ENCODE data around the gene FYB2.

Gene FYB2

GRCh38 chr1:56816909-56817308, 2.3 kb downstream of the FYB2 start:
- ChIA-PET CTCF (interaction anchor here (0.6 to 1.7 kb wide), 3 partner anchors 12 to 1679 kb away, joined by 3 read pairs; no protein-coding TSS in a partner anchor), POLR2A (no interaction called here)
- Histone ChIP-seq H3K27me3 (replicated peaks in 2 of 5; ENCODE audit: control insufficient read depth in 4 of 5, insufficient read depth in 5 of 5, low read length in 4 of 5) (peaks cover 0 to 2% (median 1%) of the 10 kb centered on the region in 5 experiments), H3K4me1 (ENCODE audit: control extremely low read depth in 1 of 4, control insufficient read depth in 4 of 4, insufficient read depth in 4 of 4, low read length in 3 of 4) (peaks cover 0 to 10% (median 0%) of the 10 kb centered on the region in 4 experiments), H3K36me3 (ENCODE audit: control insufficient read depth in 4 of 4, insufficient read depth in 4 of 4, low read length in 3 of 4) (no peaks in the 10 kb centered on the region), H3K4me3 (ENCODE audit: control insufficient read depth in 1 of 7, extremely low read depth in 1 of 7, insufficient read depth in 4 of 7, low read depth in 2 of 7, low read length in 6 of 7) (no peak overlapping the region), H3K27ac (ENCODE audit: insufficient read depth in 1 of 2, low read depth in 1 of 2, low read length in 2 of 2, poor library complexity in 1 of 2, severe bottlenecking in 2 of 2) (no peak overlapping the region), H3K9me3 (ENCODE audit: control extremely low read depth in 1 of 5, control insufficient read depth in 4 of 5, insufficient read depth in 2 of 5, low read depth in 1 of 5, low read length in 4 of 5) (peaks cover 0 to 6% (median 4%) of the 10 kb centered on the region in 5 experiments)
- no peak for DNase-seq
- WGBS (ENCODE audit: insufficient coverage), result 87% methylated on average over 4 of the region's 4 CpGs

- peaks cover 0 to 6% (median 4%) of the 10 kb centered on the region in 5 experiments for H3K9me3 ChIP-seq (ENCODE audit: control extremely low read depth in 1 of 5, control insufficient read depth in 4 of 5, insufficient read depth in 2 of 5, low read depth in 1 of 5, low read length in 4 of 5)
- 100% methylated on average over 1 of the region's 1 CpG for WGBS (ENCODE audit: insufficient coverage)
- ChIA-PET POLR2A (no interaction called here), CTCF (interaction anchor here (0.6 to 1.7 kb wide), 4 partner anchors 8 to 1192 kb away, joined by 3 to 4 read pairs (median 3); no protein-coding TSS in a partner anchor)
- DNase-seq, result no peak
- no peak overlapping the region for H3K4me3 ChIP-seq (ENCODE audit: control insufficient read depth in 1 of 7, extremely low read depth in 1 of 7, insufficient read depth in 4 of 7, low read depth in 2 of 7, low read length in 6 of 7)
- H3K36me3 ChIP-seq (ENCODE audit: control insufficient read depth in 4 of 4, insufficient read depth in 4 of 4, low read length in 3 of 4), result no peaks in the 10 kb centered on the region
- no peak overlapping the region for H3K27ac ChIP-seq (ENCODE audit: insufficient read depth in 1 of 2, low read depth in 1 of 2, low read length in 2 of 2, poor library complexity in 1 of 2, severe bottlenecking in 2 of 2)
- H3K27me3 ChIP-seq (replicated peaks in 2 of 5; ENCODE audit: control insufficient read depth in 4 of 5, insufficient read depth in 5 of 5, low read length in 4 of 5), result peaks cover 0 to 4% (median 1%) of the 10 kb centered on the region in 5 experiments
- H3K4me1 ChIP-seq (ENCODE audit: control extremely low read depth in 1 of 4, control insufficient read depth in 4 of 4, insufficient read depth in 4 of 4, low read length in 3 of 4), result peaks cover 0 to 6% (median 0%) of the 10 kb centered on the region in 4 experiments
Observed at GRCh38 chr1:56816264-56816663, 2.9 kb downstream of the FYB2 start.

- no peak for DNase-seq
- Histone ChIP-seq H3K27ac (ENCODE audit: insufficient read depth in 1 of 2, low read depth in 1 of 2, low read length in 2 of 2, poor library complexity in 1 of 2, severe bottlenecking in 2 of 2) (no peak overlapping the region), H3K36me3 (ENCODE audit: control insufficient read depth in 4 of 4, insufficient read depth in 4 of 4, low read length in 3 of 4) (no peaks in the 10 kb centered on the region), H3K4me3 (ENCODE audit: control insufficient read depth in 1 of 7, extremely low read depth in 1 of 7, insufficient read depth in 4 of 7, low read depth in 2 of 7, low read length in 6 of 7) (no peak overlapping the region), H3K4me1 (ENCODE audit: control extremely low read depth in 1 of 4, control insufficient read depth in 4 of 4, insufficient read depth in 4 of 4, low read length in 3 of 4) (no peaks in the 10 kb centered on the region), H3K27me3 (replicated peaks in 2 of 5; ENCODE audit: control insufficient read depth in 4 of 5, insufficient read depth in 5 of 5, low read length in 4 of 5) (peaks cover 0 to 6% (median 1%) of the 10 kb centered on the region in 5 experiments), H3K9me3 (ENCODE audit: control extremely low read depth in 1 of 5, control insufficient read depth in 4 of 5, insufficient read depth in 2 of 5, low read depth in 1 of 5, low read length in 4 of 5) (peaks cover 0 to 6% (median 4%) of the 10 kb centered on the region in 5 experiments)
- ChIA-PET CTCF (no interaction called here), POLR2A (no interaction called here)
- 95% methylated on average over 2 of the region's 2 CpGs for WGBS (ENCODE audit: insufficient coverage)
Observed at GRCh38 chr1:56814205-56814604, 5.0 kb downstream of the FYB2 start.

GRCh38 chr1:56811331-56811730, 7.9 kb downstream of the FYB2 start:
- Histone ChIP-seq H3K9me3 (ENCODE audit: control extremely low read depth in 1 of 5, control insufficient read depth in 4 of 5, insufficient read depth in 2 of 5, low read depth in 1 of 5, low read length in 4 of 5) (peaks cover 0 to 6% (median 4%) of the 10 kb centered on the region in 5 experiments), H3K27ac (ENCODE audit: insufficient read depth in 1 of 2, low read depth in 1 of 2, low read length in 2 of 2, poor library complexity in 1 of 2, severe bottlenecking in 2 of 2) (no peak overlapping the region), H3K27me3 (replicated peaks in 2 of 5; ENCODE audit: control insufficient read depth in 4 of 5, insufficient read depth in 5 of 5, low read length in 4 of 5) (peaks cover 0 to 6% (median 1%) of the 10 kb centered on the region in 5 experiments), H3K4me3 (ENCODE audit: control insufficient read depth in 1 of 7, extremely low read depth in 1 of 7, insufficient read depth in 4 of 7, low read depth in 2 of 7, low read length in 6 of 7) (no peak overlapping the region), H3K4me1 (ENCODE audit: control extremely low read depth in 1 of 4, control insufficient read depth in 4 of 4, insufficient read depth in 4 of 4, low read length in 3 of 4) (no peaks in the 10 kb centered on the region), H3K36me3 (ENCODE audit: control insufficient read depth in 4 of 4, insufficient read depth in 4 of 4, low read length in 3 of 4) (no peaks in the 10 kb centered on the region)
- no peak for DNase-seq
- ChIA-PET CTCF (no interaction called here), POLR2A (no interaction called here)
- 86% methylated on average over 1 of the region's 2 CpGs for WGBS (ENCODE audit: insufficient coverage)

GRCh38 chr1:56808410-56808809, 10.8 kb downstream of the FYB2 start:
- H3K36me3 ChIP-seq (ENCODE audit: control insufficient read depth in 4 of 4, insufficient read depth in 4 of 4, low read length in 3 of 4), result no peaks in the 10 kb centered on the region
- POLR2A ChIA-PET, result no interaction called here
- 100% methylated on average over 1 of the region's 1 CpG for WGBS (ENCODE audit: insufficient coverage)
- no peak overlapping the region for H3K27ac ChIP-seq (ENCODE audit: insufficient read depth in 1 of 2, low read depth in 1 of 2, low read length in 2 of 2, poor library complexity in 1 of 2, severe bottlenecking in 2 of 2)
- CTCF ChIA-PET, result interaction anchor here (2.7 kb wide), 1 partner anchor 12 kb away, joined by 12 read pairs; the partner anchor contains the start of gene FYB2
- H3K27me3 ChIP-seq (replicated peaks in 2 of 5; ENCODE audit: control insufficient read depth in 4 of 5, insufficient read depth in 5 of 5, low read length in 4 of 5), result peaks cover 0 to 6% (median 0%) of the 10 kb centered on the region in 5 experiments
- no peaks in the 10 kb centered on the region for H3K4me1 ChIP-seq (ENCODE audit: control extremely low read depth in 1 of 4, control insufficient read depth in 4 of 4, insufficient read depth in 4 of 4, low read length in 3 of 4)
- no peak overlapping the region for H3K4me3 ChIP-seq (ENCODE audit: control insufficient read depth in 1 of 7, extremely low read depth in 1 of 7, insufficient read depth in 4 of 7, low read depth in 2 of 7, low read length in 6 of 7)
- no peaks in the 10 kb centered on the region for H3K9me3 ChIP-seq (ENCODE audit: control extremely low read depth in 1 of 5, control insufficient read depth in 4 of 5, insufficient read depth in 2 of 5, low read depth in 1 of 5, low read length in 4 of 5)
- DNase-seq, result no peak

GRCh38 chr1:56806804-56807203, 12.4 kb downstream of the FYB2 start:
- H3K36me3 ChIP-seq (ENCODE audit: control insufficient read depth in 4 of 4, insufficient read depth in 4 of 4, low read length in 3 of 4), result no peaks in the 10 kb centered on the region
- H3K4me3 ChIP-seq (ENCODE audit: control insufficient read depth in 1 of 7, extremely low read depth in 1 of 7, insufficient read depth in 4 of 7, low read depth in 2 of 7, low read length in 6 of 7), result no peak overlapping the region
- ChIA-PET CTCF (interaction anchor here (2.7 kb wide), 1 partner anchor 14 kb away, joined by 12 read pairs; the partner anchor contains the start of gene FYB2), POLR2A (no interaction called here)
- H3K4me1 ChIP-seq (ENCODE audit: control extremely low read depth in 1 of 4, control insufficient read depth in 4 of 4, insufficient read depth in 4 of 4, low read length in 3 of 4), result no peaks in the 10 kb centered on the region
- DNase-seq, result peak in 1 of 3 donors; percentile 4
- no peak overlapping the region for H3K27ac ChIP-seq (ENCODE audit: insufficient read depth in 1 of 2, low read depth in 1 of 2, low read length in 2 of 2, poor library complexity in 1 of 2, severe bottlenecking in 2 of 2)
- H3K27me3 ChIP-seq (replicated peaks in 2 of 5; ENCODE audit: control insufficient read depth in 4 of 5, insufficient read depth in 5 of 5, low read length in 4 of 5), result peaks cover 0 to 4% (median 0%) of the 10 kb centered on the region in 5 experiments
- no peaks in the 10 kb centered on the region for H3K9me3 ChIP-seq (ENCODE audit: control extremely low read depth in 1 of 5, control insufficient read depth in 4 of 5, insufficient read depth in 2 of 5, low read depth in 1 of 5, low read length in 4 of 5)
- 10% methylated on average over 3 of the region's 3 CpGs for WGBS (ENCODE audit: insufficient coverage)

- Histone ChIP-seq H3K4me3 (ENCODE audit: control insufficient read depth in 1 of 7, extremely low read depth in 1 of 7, insufficient read depth in 4 of 7, low read depth in 2 of 7, low read length in 6 of 7) (no peak overlapping the region), H3K9me3 (ENCODE audit: control extremely low read depth in 1 of 5, control insufficient read depth in 4 of 5, insufficient read depth in 2 of 5, low read depth in 1 of 5, low read length in 4 of 5) (no peaks in the 10 kb centered on the region), H3K4me1 (ENCODE audit: control extremely low read depth in 1 of 4, control insufficient read depth in 4 of 4, insufficient read depth in 4 of 4, low read length in 3 of 4) (no peaks in the 10 kb centered on the region), H3K27me3 (replicated peaks in 2 of 5; ENCODE audit: control insufficient read depth in 4 of 5, insufficient read depth in 5 of 5, low read length in 4 of 5) (no peaks in the 10 kb centered on the region), H3K27ac (ENCODE audit: insufficient read depth in 1 of 2, low read depth in 1 of 2, low read length in 2 of 2, poor library complexity in 1 of 2, severe bottlenecking in 2 of 2) (no peak overlapping the region), H3K36me3 (ENCODE audit: control insufficient read depth in 4 of 4, insufficient read depth in 4 of 4, low read length in 3 of 4) (no peaks in the 10 kb centered on the region)
- DNase-seq, result peak; percentile 14 to 24 (median 18)
- POLR2A ChIA-PET, result no interaction called here
- CTCF ChIA-PET, result interaction anchor here (1.0 to 1.4 kb wide), 2 partner anchors 17 to 28 kb away, joined by 4 to 5 read pairs; no protein-coding TSS in a partner anchor
- 90% methylated on average over 4 of the region's 5 CpGs for WGBS (ENCODE audit: insufficient coverage)
Observed at GRCh38 chr1:56803561-56804156, 15.5 kb downstream of the FYB2 start.

Measured in common myeloid progenitor, CD34-positive (primary cell).